ENCODE data around the gene PASK.

DNA sequence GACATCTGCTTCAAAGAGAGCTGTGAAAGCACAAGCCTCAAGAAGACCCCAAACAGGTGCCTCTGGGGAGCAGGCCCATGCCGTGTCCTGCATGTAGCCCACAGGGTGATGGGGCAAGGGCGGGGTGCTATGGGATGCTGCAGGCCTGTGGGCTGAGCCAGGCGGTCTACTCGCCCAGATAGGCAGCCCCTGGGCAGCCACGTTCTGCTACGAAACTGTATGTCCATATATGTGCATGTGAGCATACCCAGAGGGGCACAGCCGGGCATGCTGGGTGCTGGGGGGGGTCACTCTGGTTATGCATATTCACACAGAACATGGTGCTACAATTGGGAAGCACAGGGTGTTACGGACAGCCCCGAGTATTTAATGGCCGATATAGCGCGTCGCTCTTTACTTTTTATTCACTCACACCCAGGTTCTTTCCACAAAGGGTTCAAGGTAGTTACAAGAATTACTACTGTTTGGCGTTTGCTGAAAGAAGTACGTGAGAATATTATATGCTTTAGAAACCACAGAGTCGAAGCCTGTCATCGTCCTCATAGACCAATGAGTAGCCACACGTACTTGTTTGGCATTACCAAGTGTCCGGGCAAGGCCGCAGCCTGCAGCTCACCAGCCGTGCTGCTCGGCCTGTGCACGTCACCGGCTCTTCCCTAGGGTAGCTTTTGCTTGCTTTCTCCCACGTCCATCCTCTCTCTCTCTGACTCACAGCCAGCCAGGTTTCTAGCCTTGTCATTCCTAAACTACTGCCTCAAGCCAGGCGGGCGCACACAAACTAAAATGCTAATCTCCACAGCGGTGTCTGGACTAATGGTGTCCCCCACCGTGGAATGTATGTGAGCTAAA, 61.6 kb downstream of the PASK start:
- TF ChIP-seq CTCF (IDR thresholded peaks at IDR 0.05) (no peak), CBFB (CRISPR knock-in tag; IDR thresholded peaks at IDR 0.05; ENCODE audit: low read depth) (no peak), JUN (CRISPR knock-in tag; IDR thresholded peaks at IDR 0.05) (no peak), FOXP1 (CRISPR knock-in tag; IDR thresholded peaks at IDR 0.05; ENCODE audit: borderline replicate concordance) (no peak), ETV6 (CRISPR knock-in tag; IDR thresholded peaks at IDR 0.05) (no peak), MAX (CRISPR knock-in tag; IDR thresholded peaks at IDR 0.05) (no peak), ZNF317 (CRISPR knock-in tag; IDR thresholded peaks at IDR 0.05; ENCODE audit: borderline replicate concordance, low read depth) (no peak), E2F4 (CRISPR knock-in tag; IDR thresholded peaks at IDR 0.05; ENCODE audit: borderline replicate concordance, low read depth) (no peak), TEAD1 (CRISPR knock-in tag; IDR thresholded peaks at IDR 0.05) (no peak), ZNF121 (CRISPR knock-in tag; IDR thresholded peaks at IDR 0.05) (no peak)
- TF ChIP-seq, protein P1, sequence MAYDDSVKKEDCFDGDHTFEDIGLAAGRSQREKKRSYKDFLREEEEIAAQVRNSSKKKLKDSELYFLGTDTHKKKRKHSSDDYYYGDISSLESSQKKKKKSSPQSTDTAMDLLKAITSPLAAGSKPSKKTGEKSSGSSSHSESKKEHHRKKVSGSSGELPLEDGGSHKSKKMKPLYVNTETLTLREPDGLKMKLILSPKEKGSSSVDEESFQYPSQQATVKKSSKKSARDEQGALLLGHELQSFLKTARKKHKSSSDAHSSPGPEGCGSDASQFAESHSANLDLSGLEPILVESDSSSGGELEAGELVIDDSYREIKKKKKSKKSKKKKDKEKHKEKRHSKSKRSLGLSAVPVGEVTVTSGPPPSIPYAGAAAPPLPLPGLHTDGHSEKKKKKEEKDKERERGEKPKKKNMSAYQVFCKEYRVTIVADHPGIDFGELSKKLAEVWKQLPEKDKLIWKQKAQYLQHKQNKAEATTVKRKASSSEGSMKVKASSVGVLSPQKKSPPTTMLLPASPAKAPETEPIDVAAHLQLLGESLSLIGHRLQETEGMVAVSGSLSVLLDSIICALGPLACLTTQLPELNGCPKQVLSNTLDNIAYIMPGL (CRISPR knock-in tag; IDR thresholded peaks at IDR 0.05): no peak
- TF ChIP-seq, protein P2, sequence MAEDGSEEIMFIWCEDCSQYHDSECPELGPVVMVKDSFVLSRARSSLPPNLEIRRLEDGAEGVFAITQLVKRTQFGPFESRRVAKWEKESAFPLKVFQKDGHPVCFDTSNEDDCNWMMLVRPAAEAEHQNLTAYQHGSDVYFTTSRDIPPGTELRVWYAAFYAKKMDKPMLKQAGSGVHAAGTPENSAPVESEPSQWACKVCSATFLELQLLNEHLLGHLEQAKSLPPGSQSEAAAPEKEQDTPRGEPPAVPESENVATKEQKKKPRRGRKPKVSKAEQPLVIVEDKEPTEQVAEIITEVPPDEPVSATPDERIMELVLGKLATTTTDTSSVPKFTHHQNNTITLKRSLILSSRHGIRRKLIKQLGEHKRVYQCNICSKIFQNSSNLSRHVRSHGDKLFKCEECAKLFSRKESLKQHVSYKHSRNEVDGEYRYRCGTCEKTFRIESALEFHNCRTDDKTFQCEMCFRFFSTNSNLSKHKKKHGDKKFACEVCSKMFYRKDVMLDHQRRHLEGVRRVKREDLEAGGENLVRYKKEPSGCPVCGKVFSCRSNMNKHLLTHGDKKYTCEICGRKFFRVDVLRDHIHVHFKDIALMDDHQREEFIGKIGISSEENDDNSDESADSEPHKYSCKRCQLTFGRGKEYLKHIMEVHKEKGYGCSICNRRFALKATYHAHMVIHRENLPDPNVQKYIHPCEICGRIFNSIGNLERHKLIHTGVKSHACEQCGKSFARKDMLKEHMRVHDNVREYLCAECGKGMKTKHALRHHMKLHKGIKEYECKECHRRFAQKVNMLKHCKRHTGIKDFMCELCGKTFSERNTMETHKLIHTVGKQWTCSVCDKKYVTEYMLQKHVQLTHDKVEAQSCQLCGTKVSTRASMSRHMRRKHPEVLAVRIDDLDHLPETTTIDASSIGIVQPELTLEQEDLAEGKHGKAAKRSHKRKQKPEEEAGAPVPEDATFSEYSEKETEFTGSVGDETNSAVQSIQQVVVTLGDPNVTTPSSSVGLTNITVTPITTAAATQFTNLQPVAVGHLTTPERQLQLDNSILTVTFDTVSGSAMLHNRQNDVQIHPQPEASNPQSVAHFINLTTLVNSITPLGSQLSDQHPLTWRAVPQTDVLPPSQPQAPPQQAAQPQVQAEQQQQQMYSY (CRISPR knock-in tag; IDR thresholded peaks at IDR 0.05): no peak
